Measurements from ENCODE around the gene ZNF580. TPM values are rescaled to one million over a fixed set of nuclear protein-coding genes. Genes with fewer than 3 reads are reported as not detected.

Gene ZNF580
- total RNA-seq, 4 donors from 2014 or later: 15.0 to 27.9 (median 22.3) TPM

GRCh38 chr19:55653651-55654322 is 13.0 kb downstream of the ZNF580 start:
- H3K4me1 ChIP-seq: peaks cover 51% of the 10 kb centered on the region
- peak overlapping the region; percentile 87 for H3K4me3 ChIP-seq
- no peaks in the 10 kb centered on the region for H3K9me3 ChIP-seq
- WGBS: under 1% methylated on average over 46 of the region's 57 CpGs
- no peaks in the 10 kb centered on the region for H3K36me3 ChIP-seq
- TF ChIP-seq CTCF (IDR thresholded peaks at IDR 0.05) (peak; percentile 97 to 100), POLR2AphosphoS5 (IDR thresholded peaks at IDR 0.05) (peak in 1 of 3 donors; percentile 70), POLR2A (IDR thresholded peaks at IDR 0.05) (peak; percentile 52 to 85), EP300 (IDR thresholded peaks at IDR 0.05) (no peak)
- peak overlapping the region; percentile 99 for H3K27ac ChIP-seq
- H3K27me3 ChIP-seq: no peaks in the 10 kb centered on the region
- peak; percentile 99 for DNase-seq (ENCODE audit: low spot score in 2 of 2)

- DNase-seq (ENCODE audit: low spot score in 2 of 2): peak; percentile 100
- Histone ChIP-seq H3K4me1 (peaks cover 51% of the 10 kb centered on the region), H3K4me3 (peak overlapping the region; percentile 87), H3K36me3 (peaks cover 5% of the 10 kb centered on the region), H3K27me3 (no peaks in the 10 kb centered on the region), H3K9me3 (no peaks in the 10 kb centered on the region), H3K27ac (peak overlapping the region; percentile 99)
- WGBS: 0% methylated on average over 26 of the region's 52 CpGs
- no peak for TF ChIP-seq EP300 (IDR thresholded peaks at IDR 0.05)
- no peak for TF ChIP-seq POLR2A (IDR thresholded peaks at IDR 0.05)
- no peak for TF ChIP-seq CTCF (IDR thresholded peaks at IDR 0.05)
- peak in 1 of 3 donors; percentile 44 for TF ChIP-seq POLR2AphosphoS5 (IDR thresholded peaks at IDR 0.05)
These were observed 13.6 kb downstream of the ZNF580 start for GRCh38 chr19:55654323-55654867.

GRCh38 chr19:55654868-55655647 is 14.3 kb downstream of the ZNF580 start, which contains the start of gene U2AF2:
Gene U2AF2 (plus strand): TSS chr19:55655035. CDS start chr19:55655105, 70 bp downstream.
- no peaks in the 10 kb centered on the region for H3K9me3 ChIP-seq
- TF ChIP-seq POLR2A (IDR thresholded peaks at IDR 0.05): peak; percentile 24 to 64
- TF ChIP-seq CTCF (IDR thresholded peaks at IDR 0.05): no peak
- TF ChIP-seq EP300 (IDR thresholded peaks at IDR 0.05): no peak
- peak; percentile 52 to 86 (median 63) for TF ChIP-seq POLR2AphosphoS5 (IDR thresholded peaks at IDR 0.05)
- peak; percentile 97 to 98 for DNase-seq (ENCODE audit: low spot score in 2 of 2)
- 1% methylated on average over 55 of the region's 95 CpGs for WGBS
- H3K4me3 ChIP-seq: peak within 1 kb of the TSS; percentile 87
- H3K4me1 ChIP-seq: peaks cover 54% of the 10 kb centered on the region
- no peaks in the 10 kb centered on the region for H3K27me3 ChIP-seq
- peak within 1 kb of the TSS; percentile 99 for H3K27ac ChIP-seq
- H3K36me3 ChIP-seq: peaks cover 11% of the 10 kb centered on the region

- H3K9me3 ChIP-seq: no peaks in the 10 kb centered on the region
- peaks cover 17% of the 10 kb centered on the region for H3K36me3 ChIP-seq
- peaks cover 58% of the 10 kb centered on the region for H3K4me1 ChIP-seq
- 0% methylated on average over 19 of the region's 19 CpGs for WGBS
- peak overlapping the region; percentile 87 for H3K4me3 ChIP-seq
- no peak for TF ChIP-seq EP300 (IDR thresholded peaks at IDR 0.05)
- TF ChIP-seq POLR2A (IDR thresholded peaks at IDR 0.05): no peak
- TF ChIP-seq CTCF (IDR thresholded peaks at IDR 0.05): no peak
- TF ChIP-seq POLR2AphosphoS5 (IDR thresholded peaks at IDR 0.05): no peak
- no peak for DNase-seq (ENCODE audit: low spot score in 2 of 2)
- peak overlapping the region; percentile 99 for H3K27ac ChIP-seq
- no peaks in the 10 kb centered on the region for H3K27me3 ChIP-seq
These were observed 14.8 kb downstream of the ZNF580 start for GRCh38 chr19:55655648-55656040.

GRCh38 chr19:55656552-55656951 is 15.8 kb downstream of the ZNF580 start:
- Histone ChIP-seq H3K36me3 (peaks cover 26% of the 10 kb centered on the region), H3K4me3 (peak overlapping the region; percentile 87), H3K27ac (no peak overlapping the region), H3K4me1 (peaks cover 59% of the 10 kb centered on the region), H3K27me3 (no peaks in the 10 kb centered on the region), H3K9me3 (no peaks in the 10 kb centered on the region)
- 48% methylated on average over 7 of the region's 7 CpGs for WGBS
- TF ChIP-seq POLR2A (IDR thresholded peaks at IDR 0.05) (no peak), EP300 (IDR thresholded peaks at IDR 0.05) (no peak), CTCF (IDR thresholded peaks at IDR 0.05) (no peak), POLR2AphosphoS5 (IDR thresholded peaks at IDR 0.05) (no peak)
- DNase-seq (ENCODE audit: low spot score in 2 of 2): no peak
